Endothelial cell of umbilical vein (primary cell): ENCODE measurements around the gene RAP1GDS1. TPM values are rescaled to one million over a fixed set of nuclear protein-coding genes. Genes with fewer than 3 reads are reported as not detected.

Experiments used
- BruUV-seq: library from RNA; stranded (reverse); fragments of 400-500 nt; replicated peaks from 2 replicates; lab custom pipeline; 2021; lab: Mats Ljungman, UMichigan
- CTCF ChIA-PET: fragments of 300-600, 350-600 bp; sonication (Branson Sonifier 250); formaldehyde crosslinking; loops from one replicate; lab custom pipeline; 2021; ENCODE audit warnings: antibody characterized with exemption, inconsistent platforms; lab: Charles Lee
- POLR2A ChIA-PET: fragments of 300-600, 350-600 bp; sonication (Branson Sonifier 250); formaldehyde crosslinking; loops from one replicate; lab custom pipeline; 2021; ENCODE audit warnings: antibody characterized with exemption, inconsistent platforms; lab: Charles Lee
- DNase-seq: peaks from one replicate; pipeline ENCODE4 v3.0.0-alpha.2; 2011; ENCODE audit warnings: low read depth, low spot score
- FAIRE-seq: peaks from 2 replicates; lab custom pipeline; 2011; peaks lifted over from hg19 to GRCh38; lab: Jason Lieb, UNC
- H2AFZ ChIP-seq: 2 replicates; pipeline ENCODE4 v1.6.0; 2012; ENCODE audit warnings: low read depth, low read length, control low read depth, inconsistent platforms
- H3K27ac ChIP-seq: 2 replicates; pipeline ENCODE4 v1.5.1; 2011; ENCODE audit warnings: low read depth, mild to moderate bottlenecking, control low read depth, low read length, moderate library complexity; ENCODE audit not compliant: insufficient read depth
- H3K27me3 ChIP-seq, 2 experiments: 2 replicates each; pipeline versions ENCODE4 v1.6.0 to v1.6.1; 2011; ENCODE audit warnings: low read length in 2 of 2, mixed read lengths in 1 of 2; ENCODE audit not compliant: control insufficient read depth in 2 of 2, insufficient read depth in 2 of 2
- H3K36me3 ChIP-seq, 2 experiments: 2 replicates in 1 of 2; 3 replicates in 1 of 2; pipeline ENCODE4 v1.5.1; 2011; ENCODE audit warnings: low read length in 2 of 2, mild to moderate bottlenecking in 1 of 2, moderate library complexity in 1 of 2; ENCODE audit not compliant: control insufficient read depth in 2 of 2, insufficient read depth in 2 of 2; ENCODE audit errors: extremely low read depth in 1 of 2
- H3K4me1 ChIP-seq: 3 replicates; pipeline ENCODE4 v1.5.1; 2011; ENCODE audit warnings: mild to moderate bottlenecking, low read length; ENCODE audit not compliant: control insufficient read depth, insufficient read depth; ENCODE audit errors: extremely low read depth
- H3K4me2 ChIP-seq: 2 replicates; pipeline ENCODE4 v1.6.1; 2011; ENCODE audit warnings: low read length, control low read depth, mixed read lengths; ENCODE audit not compliant: insufficient read depth
- H3K4me3 ChIP-seq, 3 experiments: fragments of 200-600 bp in 1 of 3; sonication (generic), shearing (Covaris generic) in 1 of 3; replicated peaks in 1 of 3; 2 replicates each; pipeline ENCODE4 v1.5.1; 2011 to 2016; ENCODE audit warnings: control low read depth in 3 of 3, low read length in 3 of 3, mild to moderate bottlenecking in 2 of 3, inconsistent platforms in 1 of 3, low read depth in 1 of 3, moderate library complexity in 1 of 3; ENCODE audit not compliant: insufficient read depth in 1 of 3
- H3K79me2 ChIP-seq: 2 replicates; pipeline ENCODE4 v1.6.0; 2012; ENCODE audit warnings: low read length, inconsistent platforms; ENCODE audit not compliant: control insufficient read depth, insufficient read depth
- H3K9ac ChIP-seq: replicated peaks from 2 replicates; pipeline ENCODE3; 2011; ENCODE audit warnings: low read length, control low read depth; ENCODE audit not compliant: insufficient read depth; ENCODE audit errors: extremely low read depth
- H3K9me1 ChIP-seq: replicated peaks from 3 replicates; pipeline ENCODE4 v1.6.0; 2011; ENCODE audit warnings: mild to moderate bottlenecking, low read length; ENCODE audit not compliant: control insufficient read depth, insufficient read depth; ENCODE audit errors: extremely low read depth
- H3K9me3 ChIP-seq: replicated peaks from 2 replicates; pipeline ENCODE4 v1.5.1; 2012; ENCODE audit warnings: low read length, inconsistent platforms; ENCODE audit not compliant: control insufficient read depth, insufficient read depth
- H4K20me1 ChIP-seq: replicated peaks from 2 replicates; pipeline ENCODE3; 2011; ENCODE audit warnings: mild to moderate bottlenecking, low read length; ENCODE audit not compliant: control insufficient read depth, insufficient read depth; ENCODE audit errors: extremely low read depth
- CTCF ChIP-seq, 2 donors: IDR thresholded peaks; 1 replicate in 1 of 2; 2 replicates in 1 of 2; pipeline ENCODE4 v1.5.1; 2011; ENCODE audit warnings: low read length in 2 of 2, mild to moderate bottlenecking in 2 of 2, moderate library complexity in 2 of 2, control low read depth in 1 of 2, inconsistent platforms in 1 of 2, low read depth in 1 of 2; ENCODE audit not compliant: insufficient read depth in 1 of 2; ENCODE audit errors: extremely low read depth in 1 of 2
- EZH2 ChIP-seq: IDR thresholded peaks from 2 replicates; pipeline ENCODE4 v1.6.1; 2012; ENCODE audit warnings: borderline replicate concordance, low read depth, mild to moderate bottlenecking, moderate library complexity, low read length, inconsistent platforms; ENCODE audit not compliant: severe bottlenecking
- GATA2 ChIP-seq: IDR thresholded peaks from 2 replicates; pipeline ENCODE4 v1.7.0; 2011; ENCODE audit warnings: low read depth, mild to moderate bottlenecking, moderate library complexity, mixed read lengths, low read length; ENCODE audit not compliant: insufficient read length, insufficient read depth
- JUN ChIP-seq: IDR thresholded peaks from 2 replicates; pipeline ENCODE4 v1.6.1; 2011; ENCODE audit warnings: borderline replicate concordance, low read depth; ENCODE audit not compliant: insufficient read length, insufficient read depth
- MYC ChIP-seq: IDR thresholded peaks from one replicate; pipeline ENCODE4 v1.6.1; 2011; ENCODE audit warnings: mild to moderate bottlenecking, low read depth, low read length
- POLR2A ChIP-seq: IDR thresholded peaks from 2 replicates; pipeline ENCODE4 v1.6.1; 2012; ENCODE audit warnings: low read depth, mild to moderate bottlenecking, control low read depth, low read length
- POLR2AphosphoS5 ChIP-seq: IDR thresholded peaks from 2 replicates; pipeline ENCODE4 v1.6.1; 2012; ENCODE audit warnings: low read depth, mild to moderate bottlenecking, control low read depth, low read length, moderate library complexity; ENCODE audit not compliant: insufficient read depth
- dilution Hi-C: fragments of 300-500 bp; cut with MboI; formaldehyde crosslinking; loops from one replicate; pipeline ENCODE4 v1.15.0; 2019; ENCODE audit warnings: low sequenced_read_pairs; ENCODE audit not compliant: extremely low pct_ligation_motif_present
- intact Hi-C: fragments of 100-400 bp; cut with micrococcal nuclease; formaldehyde crosslinking; loops from one replicate; pipeline ENCODE4 v1.10.0; 2022
- polyA plus RNA-seq, 4 experiments: library from polyadenylated mRNA; depleted of rRNA in 3 of 4; stranded (reverse) in 3 of 4; unstranded in 1 of 4; fragments of >200 nt; gene quantifications; 2 replicates each; pipeline versions ENCODE4 v1.2.1 to v1.2.3, GENCODE V29; 2011 to 2012; ENCODE audit warnings: missing spikeins in 1 of 4
- total RNA-seq: library from RNA; stranded (reverse); gene quantifications from 2 replicates; pipeline ENCODE4 v1.2.3, GENCODE V29; 2021
- TF ChIP-seq, protein P1 (sequence below): IDR thresholded peaks from 2 replicates; pipeline ENCODE4 v1.6.1; 2011; ENCODE audit not compliant: insufficient read depth, insufficient read length

The RAP1GDS1 gene
- total and polyA plus RNA-seq, 2 donors (not counting 3 experiments of a cell fraction or from before 2014, with no cell fraction given): 17.6 to 52.8 TPM

DNA sequence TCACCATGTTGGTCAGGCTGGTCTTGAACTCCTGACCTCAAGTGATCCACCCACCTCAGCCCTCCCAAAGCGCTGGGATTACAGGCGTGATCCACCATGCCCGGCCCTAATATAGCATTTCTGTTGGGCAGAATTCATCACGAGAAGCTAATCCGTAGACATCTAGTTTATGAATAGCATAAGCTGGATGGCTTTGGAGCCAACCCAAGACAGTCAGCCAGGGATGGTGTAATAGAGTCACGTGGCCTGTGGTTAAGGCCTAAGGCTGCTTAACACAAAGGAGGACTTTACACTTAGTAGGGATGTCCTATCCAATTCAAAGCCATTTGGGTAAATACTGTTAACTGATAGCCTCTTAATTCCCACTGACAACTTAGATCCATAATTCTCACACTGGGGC is 173.6 kb downstream of the RAP1GDS1 start:
- no TSS peak for BruUV-seq
- dilution Hi-C loops (no loop called here), intact Hi-C loops (no loop called here)
- ChIA-PET POLR2A (no interaction called here), CTCF (no interaction called here)
- H3K9me3 ChIP-seq: no peaks in the 10 kb centered on the region
- no peaks in the 10 kb centered on the region for H3K27me3 ChIP-seq
- H3K9me1 ChIP-seq: no peaks in the 10 kb centered on the region
- no peak overlapping the region for H3K4me2 ChIP-seq
- peaks cover 0 to 2% of the 10 kb centered on the region in 2 experiments for H3K36me3 ChIP-seq
- FAIRE-seq (no peak), DNase-seq (no peak)
- no peaks in the 10 kb centered on the region for H3K4me1 ChIP-seq
- H2AFZ ChIP-seq: no peak overlapping the region
- no peak overlapping the region for H3K27ac ChIP-seq
- no peaks in the 10 kb centered on the region for H4K20me1 ChIP-seq
- H3K9ac ChIP-seq: no peak overlapping the region
- H3K4me3 ChIP-seq: no peak overlapping the region
- no peak for TF ChIP-seq JUN
- TF ChIP-seq EZH2: no peak
- no peak for TF ChIP-seq GATA2
- TF ChIP-seq, protein P1, sequence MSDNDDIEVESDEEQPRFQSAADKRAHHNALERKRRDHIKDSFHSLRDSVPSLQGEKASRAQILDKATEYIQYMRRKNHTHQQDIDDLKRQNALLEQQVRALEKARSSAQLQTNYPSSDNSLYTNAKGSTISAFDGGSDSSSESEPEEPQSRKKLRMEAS: no peak
- TF ChIP-seq POLR2AphosphoS5: no peak
- no peak for TF ChIP-seq MYC
- TF ChIP-seq CTCF (IDR thresholded peaks at IDR 0.05; ENCODE audit: extremely low read depth in 1 of 2, insufficient read depth in 1 of 2, low read depth in 1 of 2, low read length in 2 of 2): no peak
- no peak for TF ChIP-seq POLR2A
- no peaks in the 10 kb centered on the region for H3K79me2 ChIP-seq
